EH (cell line): ENCODE results near the gene SWAP70.

ENCODE experiments used
- DNase-seq: peaks from one replicate; pipeline ENCODE4 v3.0.0-alpha.2; 2015; ENCODE audit warnings: low read depth

SWAP70 gene

DNA sequence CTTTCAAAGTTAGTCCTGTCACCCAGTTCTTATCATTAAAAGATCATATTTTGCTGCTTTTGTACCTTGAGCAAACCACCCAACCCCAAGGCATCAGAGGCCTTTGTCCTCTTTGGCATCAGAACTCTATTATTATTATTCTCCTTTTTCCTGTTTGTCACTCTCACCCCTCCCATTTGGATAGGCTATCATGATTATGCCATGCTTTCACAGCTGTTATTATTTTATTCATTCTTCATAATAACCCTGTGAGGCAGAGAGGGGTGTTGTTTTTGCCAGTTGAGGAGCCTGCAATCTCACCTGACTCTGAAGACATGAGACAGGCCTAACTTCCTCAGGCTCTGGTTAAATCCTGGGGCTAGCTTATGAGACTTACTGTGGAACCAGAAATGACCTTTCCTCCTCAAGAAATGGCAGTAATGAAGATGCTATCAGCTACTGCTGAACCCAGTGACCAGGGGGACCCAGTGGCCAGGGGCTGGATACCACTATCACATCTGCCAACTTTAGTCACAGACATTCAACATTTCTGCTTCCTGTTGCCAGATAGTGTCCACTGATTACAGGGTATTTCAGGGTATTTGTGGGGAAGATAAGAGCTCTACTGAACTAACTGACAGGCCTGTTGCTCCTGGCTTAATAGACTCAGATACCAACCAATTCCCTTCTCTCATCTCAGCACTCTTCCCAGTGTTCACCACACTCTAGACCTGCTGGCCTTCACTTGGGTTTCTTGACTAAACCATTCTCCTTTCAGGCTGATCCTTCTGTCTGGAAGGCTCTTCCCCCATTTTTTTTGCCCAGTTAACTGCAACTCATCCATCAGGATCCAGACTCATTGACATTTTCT lies 11.8 kb upstream of the SWAP70 start:
- DNase-seq, result no peak

DNA sequence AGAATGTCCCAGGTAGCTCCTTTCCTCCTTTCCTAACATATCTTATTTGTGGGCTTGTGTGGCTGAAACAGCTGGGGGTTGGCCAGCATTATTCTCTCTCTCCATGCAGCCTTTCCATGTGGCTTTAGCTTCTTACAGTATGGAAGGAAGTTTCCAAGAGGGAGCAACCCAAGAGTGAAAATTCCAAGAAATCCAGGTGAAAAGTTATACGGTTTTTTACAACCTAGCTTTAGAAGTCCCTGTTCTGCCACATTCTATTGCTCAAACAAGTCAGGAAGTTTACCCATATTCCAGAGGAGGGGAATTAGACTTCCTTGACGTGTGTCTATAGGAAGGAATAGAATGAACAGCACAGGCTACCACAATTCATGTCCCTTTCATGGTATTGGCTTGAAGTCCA lies 10.0 kb upstream of the SWAP70 start:
- DNase-seq, result no peak

DNA sequence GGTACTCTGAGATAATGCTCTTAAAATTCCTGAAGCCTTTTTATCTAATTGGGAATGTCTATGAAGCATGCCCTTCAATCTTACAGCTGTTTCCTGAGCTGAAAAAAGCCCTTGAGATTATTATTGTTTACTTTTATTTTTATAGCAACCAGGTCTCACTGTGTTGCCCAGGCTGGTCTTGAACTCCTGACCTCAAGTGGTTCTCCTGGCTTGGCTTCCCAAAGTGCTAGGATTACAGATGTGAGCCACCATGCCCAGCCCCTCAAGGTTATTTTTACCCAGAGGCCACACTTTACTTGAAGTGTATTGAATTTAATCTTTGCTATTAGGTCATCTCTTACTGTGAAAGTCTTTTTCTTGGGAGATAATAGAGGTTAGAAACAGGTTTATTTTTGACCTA lies 7.0 kb upstream of the SWAP70 start:
- DNase-seq, result no peak

DNA sequence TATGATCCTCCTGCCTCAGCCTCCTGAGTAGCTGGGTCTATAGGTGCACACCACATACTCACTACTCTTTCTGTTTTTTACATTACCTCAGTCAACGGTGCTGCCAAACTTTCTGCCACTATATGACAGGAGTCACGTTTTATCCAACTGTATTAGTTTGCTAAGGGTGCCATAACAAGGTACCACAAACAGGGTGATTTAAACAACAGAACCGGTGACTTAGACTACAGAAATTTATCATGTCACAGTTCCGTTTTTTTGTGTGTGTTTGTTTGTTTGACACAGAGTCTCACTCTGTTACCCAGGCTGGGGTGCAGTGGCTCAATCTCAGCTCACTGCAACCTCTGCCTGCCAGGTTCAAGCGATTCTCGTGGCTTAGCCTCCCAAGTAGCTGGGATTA lies 6.3 kb upstream of the SWAP70 start:
- DNase-seq, result no peak

DNA sequence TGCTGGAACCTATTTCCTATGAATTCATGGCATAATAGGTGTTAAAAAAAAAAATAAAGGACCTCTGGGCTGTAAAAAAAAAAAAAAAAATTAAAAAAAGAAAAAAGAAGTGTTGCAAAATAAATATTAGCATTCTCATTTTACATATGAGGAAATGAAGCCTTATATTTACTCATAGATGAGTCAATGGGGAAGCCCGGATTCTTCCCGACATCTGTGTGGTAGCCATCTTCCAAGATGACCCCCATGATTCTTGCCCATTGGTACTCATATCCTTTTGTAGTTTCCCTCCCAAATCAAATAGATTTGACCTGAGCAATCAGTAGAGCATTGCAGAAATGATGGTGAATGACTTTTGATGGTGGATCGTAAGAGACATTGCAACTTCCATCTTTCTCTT lies 3.0 kb upstream of the SWAP70 start:
- peak; percentile 25 for DNase-seq

DNA sequence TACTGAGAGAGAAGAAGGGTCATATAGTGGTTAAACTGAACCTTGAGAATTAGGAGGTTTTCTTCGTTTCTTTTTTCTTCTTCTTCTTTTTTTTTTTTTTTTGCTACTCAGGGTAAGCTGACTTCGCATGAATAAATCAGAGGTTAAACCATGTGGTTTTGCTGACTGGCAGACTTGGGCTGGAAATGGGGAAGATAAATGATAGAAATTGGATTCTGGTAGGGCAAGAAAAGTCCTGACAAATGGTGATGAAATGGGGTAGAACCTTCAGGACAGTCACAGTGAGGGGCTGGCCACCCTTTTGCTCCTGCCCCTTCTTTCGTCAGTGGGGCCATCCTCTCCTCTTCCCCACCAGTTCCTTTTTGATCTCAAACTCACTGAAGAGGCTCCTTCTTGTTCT lies 1.6 kb upstream of the SWAP70 start:
- no peak for DNase-seq

DNA sequence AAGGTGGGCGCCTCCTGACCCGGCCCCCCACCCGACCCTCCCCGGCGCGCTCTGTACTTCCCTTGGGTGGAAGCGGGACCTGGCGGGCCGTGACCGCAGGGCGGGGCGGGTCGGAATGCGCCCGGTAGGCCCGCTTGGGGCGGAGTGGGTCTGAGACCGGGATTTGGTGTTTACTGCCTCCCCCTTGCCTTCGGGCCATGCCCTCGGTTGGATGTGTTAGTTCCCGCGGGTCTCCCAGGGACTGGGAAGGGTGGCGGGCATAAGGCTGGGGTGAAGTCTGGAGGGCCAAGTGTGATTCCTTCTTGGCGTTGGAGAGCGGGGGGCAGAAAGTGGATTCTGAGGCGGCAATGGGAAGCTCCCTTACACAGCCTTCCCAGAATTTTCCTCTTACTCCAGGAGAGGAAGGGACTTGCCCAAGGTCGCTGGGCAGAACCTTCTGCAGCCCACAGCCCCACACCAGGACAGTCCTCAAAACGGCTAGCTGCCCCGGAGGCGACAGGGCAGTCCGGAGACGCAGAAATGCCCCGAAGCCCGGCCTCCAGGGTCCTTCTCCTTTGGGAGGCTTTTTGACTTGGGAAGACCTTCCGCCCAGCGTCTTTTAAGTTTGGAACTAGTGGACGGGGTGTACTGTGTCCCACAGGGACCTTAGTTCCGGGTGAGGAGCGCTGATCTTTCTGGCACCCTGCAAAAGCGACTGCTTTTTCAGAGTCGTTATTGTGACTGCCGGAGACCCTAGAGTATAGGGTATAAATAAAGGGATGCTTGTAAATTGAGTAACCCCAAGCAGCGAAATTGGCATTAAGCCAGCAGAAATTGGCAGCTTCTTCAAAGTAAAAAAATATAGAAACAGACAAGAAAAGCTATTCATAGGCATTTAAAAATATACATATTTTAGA lies 647 bp downstream of the SWAP70 start:
- peak; percentile 61 for DNase-seq

DNA sequence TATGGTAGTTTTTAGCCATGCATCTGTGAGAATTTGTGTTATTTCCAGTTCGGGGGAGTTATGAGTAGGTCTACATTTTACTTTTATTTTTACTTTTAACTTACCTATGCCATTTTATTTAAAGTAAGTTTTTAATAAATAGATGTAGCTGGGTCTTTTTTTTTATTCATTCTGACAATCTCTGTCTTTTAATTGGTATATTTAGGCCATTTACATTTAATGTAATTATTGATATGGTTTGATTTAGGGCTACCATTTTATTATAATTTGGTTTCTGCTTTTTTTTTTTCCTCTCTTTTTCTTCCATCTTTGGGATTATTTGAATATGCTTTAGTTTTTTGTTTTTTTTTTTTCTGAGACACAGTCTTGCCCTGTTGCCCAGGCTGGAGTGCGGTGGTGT lies 1.9 kb downstream of the SWAP70 start:
- DNase-seq, result no peak

DNA sequence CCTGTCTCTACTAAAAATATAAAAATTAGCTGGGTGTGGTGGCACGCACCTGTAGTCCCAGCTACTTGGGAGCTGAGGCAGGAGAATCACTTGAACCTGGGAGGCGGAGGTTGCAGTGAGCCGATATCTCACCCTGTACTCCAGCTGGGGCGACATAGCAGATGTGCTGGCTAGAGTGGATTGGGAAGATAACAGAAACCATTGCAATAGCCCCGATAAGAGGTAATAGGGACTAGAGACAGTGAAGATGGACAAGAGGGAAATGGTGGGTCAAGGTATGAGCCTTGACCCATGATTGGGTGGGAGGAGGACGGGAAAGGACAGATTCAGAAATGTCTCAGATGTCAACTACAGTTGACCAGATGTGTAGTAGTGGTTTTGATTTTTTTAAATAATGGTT lies 6.1 kb downstream of the SWAP70 start:
- DNase-seq, result no peak

DNA sequence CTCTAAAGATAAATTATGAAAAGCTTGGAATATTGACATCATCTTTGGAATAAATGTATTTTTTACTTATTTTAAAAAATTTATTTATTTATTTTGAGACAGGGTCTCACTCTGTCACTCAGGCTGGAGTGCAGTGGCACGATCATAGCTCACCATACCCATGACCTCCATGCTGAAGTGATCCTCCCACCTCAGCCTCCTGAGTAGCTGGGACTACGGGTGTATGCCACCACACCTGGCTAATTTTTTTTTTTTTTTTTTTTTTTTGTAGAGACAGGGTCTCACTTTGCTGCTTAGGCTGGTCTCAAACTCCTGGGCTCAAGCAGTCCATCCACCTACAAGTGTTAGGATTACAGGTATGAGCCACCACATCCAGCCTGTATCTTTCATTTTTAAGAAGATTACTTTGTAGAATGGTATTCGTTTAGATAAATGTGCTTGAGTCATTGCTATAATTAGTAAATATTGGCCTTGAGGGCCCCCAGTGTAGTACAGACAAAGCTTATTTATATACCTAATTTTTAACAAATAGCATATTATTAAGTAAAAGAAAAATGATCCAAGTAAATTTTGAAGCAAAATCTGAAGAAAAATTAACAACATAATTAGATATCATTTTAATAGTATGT lies 8.5 kb downstream of the SWAP70 start:
- DNase-seq, result peak; percentile 41

DNA sequence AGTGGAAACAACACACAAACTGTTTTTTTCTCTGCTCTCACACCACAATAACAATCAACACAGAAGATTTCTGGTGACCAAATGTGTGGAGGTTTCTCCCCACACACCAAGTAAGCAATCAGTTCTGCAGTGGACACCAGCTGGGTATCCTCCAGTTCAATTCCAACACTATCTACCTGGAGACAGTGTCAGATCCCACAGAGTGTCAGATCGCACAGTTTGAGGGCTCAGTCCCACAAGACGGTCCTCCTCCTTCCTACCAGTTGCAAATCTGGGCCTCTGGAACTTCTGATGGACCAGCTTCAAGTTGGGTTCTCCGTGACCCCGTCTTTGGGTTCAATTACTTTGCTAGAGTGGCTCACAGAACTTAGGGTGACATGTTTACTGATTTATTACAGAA lies 9.0 kb downstream of the SWAP70 start:
- DNase-seq, result no peak

DNA sequence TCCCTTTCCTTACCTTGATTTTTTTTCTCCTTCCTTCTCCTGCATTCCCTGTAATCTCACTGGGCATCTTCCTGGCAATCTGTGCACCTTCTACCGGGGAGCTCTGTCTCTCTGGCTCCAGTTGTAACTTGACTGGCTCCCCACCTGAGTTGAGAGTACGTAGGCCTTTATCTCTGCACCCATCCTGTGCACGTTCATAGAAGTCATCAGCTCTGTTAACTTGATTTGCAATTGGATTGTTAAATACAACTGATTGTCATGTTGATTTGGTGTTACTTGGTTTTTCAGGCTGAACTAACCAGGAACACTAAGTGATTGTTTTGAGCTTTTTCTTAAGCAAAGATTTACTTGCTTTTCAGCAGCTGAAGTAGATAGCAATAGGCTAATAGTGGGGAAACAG lies 11.8 kb downstream of the SWAP70 start:
- no peak for DNase-seq

DNA sequence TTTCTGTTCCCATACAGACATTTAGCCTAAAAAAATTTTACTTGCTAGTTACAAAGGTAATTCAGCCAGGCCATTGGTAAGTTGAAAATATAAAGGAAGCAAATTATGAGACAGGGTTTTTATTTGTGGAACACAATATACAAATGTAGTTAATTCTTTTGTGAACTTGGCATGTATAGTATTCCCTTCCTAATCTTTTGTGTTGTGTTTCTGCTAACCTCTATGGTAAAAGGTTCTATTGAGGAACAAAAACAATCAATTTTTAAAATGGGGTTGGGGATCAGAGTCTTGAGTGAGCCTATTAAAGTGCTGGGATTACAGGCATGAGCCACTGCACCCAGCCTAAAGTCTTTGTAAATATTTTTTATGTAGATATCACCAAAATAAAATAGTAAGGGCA lies 14.1 kb downstream of the SWAP70 start:
- DNase-seq, result no peak

DNA sequence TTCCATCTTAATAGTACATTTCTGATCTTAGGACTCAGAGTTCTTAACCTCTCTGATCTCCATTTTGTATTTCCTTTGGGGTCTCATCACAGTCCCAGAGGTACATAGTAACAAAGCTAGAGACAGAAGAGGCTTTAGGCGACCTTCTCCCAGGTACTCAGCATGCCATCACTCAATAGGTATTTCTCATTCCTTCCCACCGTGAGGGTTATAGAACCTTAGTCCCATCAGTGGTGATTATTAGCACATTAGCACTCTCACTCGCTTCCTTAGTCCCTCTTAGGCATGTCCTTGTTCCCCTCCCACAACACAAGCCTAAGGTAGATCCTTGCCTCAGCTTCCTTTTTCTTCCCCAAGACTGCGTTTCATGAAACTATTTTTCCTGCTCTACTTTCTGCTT lies 14.7 kb downstream of the SWAP70 start:
- no peak for DNase-seq

DNA sequence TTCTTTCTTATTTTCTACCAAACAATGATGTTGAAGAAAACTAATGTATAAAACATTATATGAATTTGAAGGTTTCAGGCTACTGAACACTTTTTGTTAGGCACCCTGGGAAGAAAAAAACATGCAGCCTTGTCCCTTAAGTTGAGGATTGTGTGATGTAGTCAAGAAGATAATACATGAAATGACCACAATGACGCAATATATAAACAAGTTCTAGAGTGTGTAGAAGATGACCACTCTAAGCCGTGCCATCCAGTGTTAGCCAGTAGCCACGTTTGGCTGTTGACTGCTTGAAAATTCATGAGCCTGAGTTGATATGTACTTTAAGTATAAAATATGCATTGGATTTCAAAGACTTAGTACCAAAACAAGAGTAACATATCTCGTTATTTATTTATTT lies 16.2 kb downstream of the SWAP70 start:
- no peak for DNase-seq

DNA sequence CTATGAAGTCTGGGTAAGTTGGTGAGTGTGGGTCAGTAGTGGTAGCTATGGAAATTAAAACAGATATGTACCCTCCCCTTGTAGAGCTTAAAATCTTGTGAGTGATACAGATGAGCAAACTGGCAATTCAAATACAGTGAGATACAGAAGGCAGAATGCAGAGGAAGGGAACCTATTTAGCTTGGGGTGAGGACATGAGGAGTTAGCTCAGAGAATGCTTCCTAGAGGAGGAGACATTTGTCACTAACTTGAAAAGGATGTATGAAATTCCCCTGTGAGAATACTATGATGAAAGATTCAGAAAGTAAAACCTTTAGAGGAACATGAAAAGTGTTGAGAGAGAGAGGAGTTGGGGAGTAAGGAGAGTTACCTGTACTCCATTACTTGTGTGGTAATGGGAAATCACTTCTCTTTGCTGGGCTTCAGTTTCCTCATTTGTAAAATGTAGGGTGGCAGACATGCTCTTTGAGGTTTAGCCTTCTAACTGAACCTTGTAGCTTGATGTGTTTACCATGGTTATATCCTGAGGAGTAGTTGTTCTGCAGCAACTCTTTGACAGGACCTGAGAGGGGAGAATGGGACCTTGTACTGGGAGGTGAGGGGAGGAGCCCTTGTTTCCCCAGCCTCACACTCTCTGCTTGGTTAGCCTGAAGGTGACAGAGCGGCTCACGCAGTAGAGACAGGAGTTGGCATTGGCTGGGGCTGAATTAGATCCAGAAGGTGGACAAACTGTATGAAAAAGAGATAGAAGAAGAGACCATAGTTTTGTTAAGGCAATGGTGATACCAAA lies 17.9 kb downstream of the SWAP70 start:
- DNase-seq, result no peak

DNA sequence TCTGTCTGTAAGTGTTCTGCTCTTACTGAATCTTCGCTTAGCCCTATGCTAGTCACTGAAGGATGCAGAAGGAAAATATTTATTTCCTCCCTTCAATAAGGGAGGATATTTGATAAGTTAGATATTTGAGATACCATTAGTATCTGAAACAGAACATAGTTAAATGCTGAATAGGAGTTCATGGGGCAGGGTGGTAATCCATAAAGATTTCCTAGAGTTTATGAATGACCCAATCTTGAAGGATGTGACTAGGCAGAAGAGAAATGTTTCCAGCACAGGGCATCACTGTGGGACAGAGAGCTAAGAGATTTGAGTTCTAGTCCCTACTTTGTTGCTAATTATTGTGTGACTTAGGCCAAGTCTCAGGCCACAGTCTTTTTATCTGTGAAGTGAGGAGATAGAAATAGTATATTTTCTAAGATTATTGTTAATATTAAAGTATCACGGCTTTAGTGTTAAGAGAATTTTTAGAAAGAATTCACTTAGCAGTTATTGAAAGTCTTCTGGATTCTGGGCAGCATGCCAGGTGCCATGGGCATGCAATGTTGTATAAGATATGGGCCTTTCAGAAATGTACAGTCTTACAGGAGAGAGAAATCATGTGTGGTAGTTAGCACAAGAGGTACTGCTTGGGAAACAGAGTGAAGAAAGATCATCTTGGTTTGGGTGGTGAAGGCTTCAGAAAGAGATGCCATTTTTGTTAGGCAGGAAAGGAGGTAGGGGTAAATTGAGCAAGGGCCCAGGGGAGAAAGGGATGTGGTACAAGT lies 24.0 kb downstream of the SWAP70 start:
- DNase-seq, result peak; percentile 57

DNA sequence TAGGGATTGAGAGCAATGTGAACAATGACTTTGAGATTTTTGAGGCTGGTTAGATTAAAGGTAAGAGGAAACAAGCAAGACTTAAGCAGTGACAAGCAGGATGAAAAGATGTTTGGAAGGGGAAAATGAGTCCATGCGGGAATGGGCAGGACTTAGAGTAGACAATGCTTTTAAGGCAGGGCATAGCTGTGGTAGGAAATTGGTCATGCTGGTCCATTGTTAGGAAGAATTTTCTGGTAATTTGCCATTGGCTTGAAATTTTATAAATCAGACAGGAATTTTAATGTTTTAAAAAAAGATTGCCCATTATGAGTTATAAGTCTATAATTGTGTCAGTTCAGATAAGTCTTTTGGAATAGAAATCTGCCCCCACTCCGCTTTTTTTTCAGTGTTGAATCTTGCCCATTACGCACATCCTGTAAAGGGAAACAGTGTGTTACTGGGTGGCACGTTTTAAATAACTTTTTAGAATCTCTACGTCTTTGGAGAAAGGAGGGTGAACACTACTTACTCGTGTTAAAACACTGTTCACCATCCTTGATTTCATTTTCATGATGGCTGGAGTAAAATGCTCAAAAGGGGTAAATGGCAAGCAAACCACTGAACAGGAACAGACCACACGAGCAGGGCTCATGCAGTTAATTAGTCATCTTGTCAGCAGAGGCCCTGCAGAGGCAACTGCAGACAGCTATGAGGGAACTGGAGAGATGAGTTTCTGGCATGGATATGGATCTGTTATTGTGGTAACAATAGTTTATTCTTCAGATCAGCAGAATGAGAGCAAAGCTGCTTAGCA lies 25.0 kb downstream of the SWAP70 start:
- peak; percentile 86 for DNase-seq

DNA sequence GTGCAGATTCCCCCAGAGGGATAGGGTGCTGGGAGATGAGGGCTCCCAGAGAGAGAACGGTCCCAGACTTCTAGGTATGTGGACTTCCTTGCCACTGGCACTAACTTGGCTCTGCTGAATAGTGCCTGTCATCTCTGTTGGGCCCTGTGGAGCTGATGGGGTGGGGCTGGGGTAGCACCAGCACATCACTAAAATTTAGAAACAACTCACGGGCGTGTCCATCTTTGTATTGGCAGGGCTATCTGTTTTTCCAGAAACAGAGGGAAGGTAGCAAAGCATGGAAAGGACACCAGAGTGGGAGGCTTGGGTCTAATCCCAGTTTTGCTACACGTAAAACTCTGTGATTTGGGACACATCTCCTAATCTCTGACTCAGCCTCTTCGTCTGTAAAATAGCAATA lies 25.8 kb downstream of the SWAP70 start:
- DNase-seq, result peak; percentile 19

DNA sequence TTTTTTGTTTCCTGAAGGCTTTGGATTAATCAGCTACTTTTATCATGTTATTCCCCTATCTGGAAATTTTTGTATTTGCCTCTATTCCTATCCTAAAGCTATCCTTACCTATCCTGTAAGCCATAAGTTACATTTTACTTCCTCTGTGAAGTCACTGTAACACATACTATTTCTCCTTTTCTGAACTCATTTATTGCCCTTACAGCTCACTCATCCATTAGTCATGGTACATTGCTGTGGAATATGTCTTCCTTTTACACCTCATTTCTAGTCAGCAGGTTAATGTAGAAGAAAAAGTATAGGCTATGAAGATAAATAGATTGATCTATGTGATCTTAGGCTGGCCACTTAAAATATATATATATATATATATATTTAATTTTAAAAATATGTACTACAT lies 28.0 kb downstream of the SWAP70 start:
- peak; percentile 56 for DNase-seq
